ENCODE data around the gene MORC1.

MORC1 gene

GRCh38 chr3:108953700-108954099, 164.2 kb downstream of the MORC1 start, which contains the start of gene GUCA1C:
GUCA1C (minus strand) TSS chr3:108953879; CDS start chr3:108953762, 117 bp downstream.
- no peak within 1 kb of the TSS for H3K4me3 ChIP-seq (ENCODE audit: low read depth, low read length)
- no peaks in the 10 kb centered on the region for H3K4me1 ChIP-seq (ENCODE audit: control insufficient read depth, insufficient read depth, low read length)
- H3K27me3 ChIP-seq (ENCODE audit: control insufficient read depth, insufficient read depth, low read length): no peaks in the 10 kb centered on the region
- H3K9ac ChIP-seq (ENCODE audit: low read depth, low read length): no peak within 1 kb of the TSS
- H3K36me3 ChIP-seq (ENCODE audit: control insufficient read depth, insufficient read depth, low read length): no peaks in the 10 kb centered on the region
- H3K9me3 ChIP-seq (ENCODE audit: control insufficient read depth, insufficient read depth, low read length): no peaks in the 10 kb centered on the region

- Histone ChIP-seq H3K36me3 (ENCODE audit: control insufficient read depth, insufficient read depth, low read length) (no peaks in the 10 kb centered on the region), H3K9me3 (ENCODE audit: control insufficient read depth, insufficient read depth, low read length) (no peaks in the 10 kb centered on the region), H3K27me3 (ENCODE audit: control insufficient read depth, insufficient read depth, low read length) (no peaks in the 10 kb centered on the region), H3K4me1 (ENCODE audit: control insufficient read depth, insufficient read depth, low read length) (no peaks in the 10 kb centered on the region), H3K4me3 (ENCODE audit: low read depth, low read length) (no peak overlapping the region), H3K9ac (ENCODE audit: low read depth, low read length) (no peak overlapping the region)
These were observed 164.7 kb downstream of the MORC1 start for GRCh38 chr3:108953210-108953609.

GRCh38 chr3:108951820-108952501, 166.0 kb downstream of the MORC1 start:
- no peaks in the 10 kb centered on the region for H3K27me3 ChIP-seq (ENCODE audit: control insufficient read depth, insufficient read depth, low read length)
- no peaks in the 10 kb centered on the region for H3K4me1 ChIP-seq (ENCODE audit: control insufficient read depth, insufficient read depth, low read length)
- no peak overlapping the region for H3K9ac ChIP-seq (ENCODE audit: low read depth, low read length)
- no peaks in the 10 kb centered on the region for H3K9me3 ChIP-seq (ENCODE audit: control insufficient read depth, insufficient read depth, low read length)
- H3K36me3 ChIP-seq (ENCODE audit: control insufficient read depth, insufficient read depth, low read length): no peaks in the 10 kb centered on the region
- H3K4me3 ChIP-seq (ENCODE audit: low read depth, low read length): no peak overlapping the region

GRCh38 chr3:108947855-108948254, 170.1 kb downstream of the MORC1 start:
- H3K4me1 ChIP-seq (ENCODE audit: control insufficient read depth, insufficient read depth, low read length): no peaks in the 10 kb centered on the region
- H3K36me3 ChIP-seq (ENCODE audit: control insufficient read depth, insufficient read depth, low read length): no peaks in the 10 kb centered on the region
- H3K9ac ChIP-seq (ENCODE audit: low read depth, low read length): no peak overlapping the region
- H3K4me3 ChIP-seq (ENCODE audit: low read depth, low read length): no peak overlapping the region
- no peaks in the 10 kb centered on the region for H3K9me3 ChIP-seq (ENCODE audit: control insufficient read depth, insufficient read depth, low read length)
- no peaks in the 10 kb centered on the region for H3K27me3 ChIP-seq (ENCODE audit: control insufficient read depth, insufficient read depth, low read length)

GRCh38 chr3:108946292-108947285, 171.3 kb downstream of the MORC1 start:
- Histone ChIP-seq H3K4me1 (ENCODE audit: control insufficient read depth, insufficient read depth, low read length) (no peaks in the 10 kb centered on the region), H3K4me3 (ENCODE audit: low read depth, low read length) (no peak overlapping the region), H3K36me3 (ENCODE audit: control insufficient read depth, insufficient read depth, low read length) (no peaks in the 10 kb centered on the region), H3K27me3 (ENCODE audit: control insufficient read depth, insufficient read depth, low read length) (no peaks in the 10 kb centered on the region), H3K9me3 (ENCODE audit: control insufficient read depth, insufficient read depth, low read length) (no peaks in the 10 kb centered on the region), H3K9ac (ENCODE audit: low read depth, low read length) (no peak overlapping the region)

- H3K27me3 ChIP-seq (ENCODE audit: control insufficient read depth, insufficient read depth, low read length): no peaks in the 10 kb centered on the region
- H3K4me1 ChIP-seq (ENCODE audit: control insufficient read depth, insufficient read depth, low read length): no peaks in the 10 kb centered on the region
- H3K4me3 ChIP-seq (ENCODE audit: low read depth, low read length): no peak overlapping the region
- H3K9me3 ChIP-seq (ENCODE audit: control insufficient read depth, insufficient read depth, low read length): no peaks in the 10 kb centered on the region
- H3K9ac ChIP-seq (ENCODE audit: low read depth, low read length): no peak overlapping the region
- H3K36me3 ChIP-seq (ENCODE audit: control insufficient read depth, insufficient read depth, low read length): no peaks in the 10 kb centered on the region
These were observed 177.2 kb downstream of the MORC1 start for GRCh38 chr3:108940568-108941263.

- H3K4me3 ChIP-seq (ENCODE audit: low read depth, low read length): no peak overlapping the region
- no peaks in the 10 kb centered on the region for H3K4me1 ChIP-seq (ENCODE audit: control insufficient read depth, insufficient read depth, low read length)
- H3K27me3 ChIP-seq (ENCODE audit: control insufficient read depth, insufficient read depth, low read length): no peaks in the 10 kb centered on the region
- H3K9me3 ChIP-seq (ENCODE audit: control insufficient read depth, insufficient read depth, low read length): no peaks in the 10 kb centered on the region
- no peak overlapping the region for H3K9ac ChIP-seq (ENCODE audit: low read depth, low read length)
- no peaks in the 10 kb centered on the region for H3K36me3 ChIP-seq (ENCODE audit: control insufficient read depth, insufficient read depth, low read length)
These were observed 177.8 kb downstream of the MORC1 start for GRCh38 chr3:108940166-108940565.

- no peaks in the 10 kb centered on the region for H3K36me3 ChIP-seq (ENCODE audit: control insufficient read depth, insufficient read depth, low read length)
- no peak overlapping the region for H3K4me3 ChIP-seq (ENCODE audit: low read depth, low read length)
- H3K9ac ChIP-seq (ENCODE audit: low read depth, low read length): no peak overlapping the region
- no peaks in the 10 kb centered on the region for H3K4me1 ChIP-seq (ENCODE audit: control insufficient read depth, insufficient read depth, low read length)
- H3K27me3 ChIP-seq (ENCODE audit: control insufficient read depth, insufficient read depth, low read length): no peaks in the 10 kb centered on the region
- H3K9me3 ChIP-seq (ENCODE audit: control insufficient read depth, insufficient read depth, low read length): no peaks in the 10 kb centered on the region
These were observed 180.8 kb downstream of the MORC1 start for GRCh38 chr3:108936924-108937689.

GRCh38 chr3:108931035-108931434, 186.9 kb downstream of the MORC1 start:
- Histone ChIP-seq H3K36me3 (ENCODE audit: control insufficient read depth, insufficient read depth, low read length) (no peaks in the 10 kb centered on the region), H3K27me3 (ENCODE audit: control insufficient read depth, insufficient read depth, low read length) (no peaks in the 10 kb centered on the region), H3K4me3 (ENCODE audit: low read depth, low read length) (no peak overlapping the region), H3K9ac (ENCODE audit: low read depth, low read length) (no peak overlapping the region), H3K4me1 (ENCODE audit: control insufficient read depth, insufficient read depth, low read length) (no peaks in the 10 kb centered on the region), H3K9me3 (ENCODE audit: control insufficient read depth, insufficient read depth, low read length) (no peaks in the 10 kb centered on the region)

GRCh38 chr3:108918866-108919265, 199.1 kb downstream of the MORC1 start:
- H3K27me3 ChIP-seq (ENCODE audit: control insufficient read depth, insufficient read depth, low read length): no peaks in the 10 kb centered on the region
- no peak overlapping the region for H3K9ac ChIP-seq (ENCODE audit: low read depth, low read length)
- H3K4me3 ChIP-seq (ENCODE audit: low read depth, low read length): no peak overlapping the region
- H3K9me3 ChIP-seq (ENCODE audit: control insufficient read depth, insufficient read depth, low read length): no peaks in the 10 kb centered on the region
- H3K4me1 ChIP-seq (ENCODE audit: control insufficient read depth, insufficient read depth, low read length): no peaks in the 10 kb centered on the region
- no peaks in the 10 kb centered on the region for H3K36me3 ChIP-seq (ENCODE audit: control insufficient read depth, insufficient read depth, low read length)
